Prostate gland (tissue), 2 donors: ENCODE data around the gene RNF149.

Source experiments
- CTCF ChIP-seq, 4 experiments: fragments of 200-600 bp in 2 of 4; fragments of 450-650 bp in 2 of 4; sonication (generic) in 2 of 4; IDR thresholded peaks; 1 replicate in 3 of 4; 2 replicates in 1 of 4; pipeline ENCODE4 v1.5.1; 2016 to 2019; ENCODE audit warnings: antibody characterized with exemption in 4 of 4, mild to moderate bottlenecking in 2 of 4, moderate library complexity in 2 of 4
- POLR2A ChIP-seq: fragments of 450-650 bp; IDR thresholded peaks from one replicate; pipeline ENCODE4 v1.6.1; 2016; ENCODE audit warnings: antibody characterized with exemption, mild to moderate bottlenecking
- POLR2AphosphoS5 ChIP-seq: sonication (generic); formaldehyde crosslinking; IDR thresholded peaks from one replicate; pipeline ENCODE4 v1.6.1; 2017; ENCODE audit warnings: antibody characterized with exemption

GRCh38 chr2:101290711-101291110, 17.8 kb downstream of the RNF149 start:
- TF ChIP-seq CTCF (IDR thresholded peaks at IDR 0.05) = no peak
- no peak for TF ChIP-seq POLR2AphosphoS5
- TF ChIP-seq POLR2A = no peak
